ENCODE measurements around the gene MPPED1.

The MPPED1 gene

GRCh38 chr22:43533656-43534428 lies 122.0 kb downstream of the MPPED1 start:
- TF ChIP-seq, protein P1, sequence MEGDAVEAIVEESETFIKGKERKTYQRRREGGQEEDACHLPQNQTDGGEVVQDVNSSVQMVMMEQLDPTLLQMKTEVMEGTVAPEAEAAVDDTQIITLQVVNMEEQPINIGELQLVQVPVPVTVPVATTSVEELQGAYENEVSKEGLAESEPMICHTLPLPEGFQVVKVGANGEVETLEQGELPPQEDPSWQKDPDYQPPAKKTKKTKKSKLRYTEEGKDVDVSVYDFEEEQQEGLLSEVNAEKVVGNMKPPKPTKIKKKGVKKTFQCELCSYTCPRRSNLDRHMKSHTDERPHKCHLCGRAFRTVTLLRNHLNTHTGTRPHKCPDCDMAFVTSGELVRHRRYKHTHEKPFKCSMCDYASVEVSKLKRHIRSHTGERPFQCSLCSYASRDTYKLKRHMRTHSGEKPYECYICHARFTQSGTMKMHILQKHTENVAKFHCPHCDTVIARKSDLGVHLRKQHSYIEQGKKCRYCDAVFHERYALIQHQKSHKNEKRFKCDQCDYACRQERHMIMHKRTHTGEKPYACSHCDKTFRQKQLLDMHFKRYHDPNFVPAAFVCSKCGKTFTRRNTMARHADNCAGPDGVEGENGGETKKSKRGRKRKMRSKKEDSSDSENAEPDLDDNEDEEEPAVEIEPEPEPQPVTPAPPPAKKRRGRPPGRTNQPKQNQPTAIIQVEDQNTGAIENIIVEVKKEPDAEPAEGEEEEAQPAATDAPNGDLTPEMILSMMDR (IDR thresholded peaks at IDR 0.05; ENCODE audit: insufficient read depth, low read length, poor library complexity, severe bottlenecking), result no peak
- no peak for TF ChIP-seq EZH2phosphoT487 (conservative IDR thresholded peaks at IDR 0.05; ENCODE audit: low read length)
- Histone ChIP-seq H3K79me2 (ENCODE audit: insufficient read depth, low read length) (no peaks in the 10 kb centered on the region), H2AFZ (ENCODE audit: low read depth, low read length, severe bottlenecking) (no peak overlapping the region), H3K27ac (ENCODE audit: low read depth, low read length) (no peak overlapping the region), H3K9me2 (replicated peaks; ENCODE audit: insufficient read depth, low read length) (no peaks in the 10 kb centered on the region), H3K4me2 (ENCODE audit: low read depth, low read length, poor library complexity, severe bottlenecking) (no peak overlapping the region), H3K9ac (ENCODE audit: low read length) (no peak overlapping the region), H3K4me3 (ENCODE audit: insufficient read depth, low read length, poor library complexity, severe bottlenecking) (no peak overlapping the region), H3K9me3 (ENCODE audit: insufficient read depth, low read length) (no peaks in the 10 kb centered on the region), H3F3A (ENCODE audit: insufficient read depth) (no peaks in the 10 kb centered on the region), H3K36me3 (ENCODE audit: low read length) (no peaks in the 10 kb centered on the region), H4K20me1 (ENCODE audit: low read depth, low read length) (no peaks in the 10 kb centered on the region), H3K27me3 (ENCODE audit: low read length) (no peaks in the 10 kb centered on the region)

DNA sequence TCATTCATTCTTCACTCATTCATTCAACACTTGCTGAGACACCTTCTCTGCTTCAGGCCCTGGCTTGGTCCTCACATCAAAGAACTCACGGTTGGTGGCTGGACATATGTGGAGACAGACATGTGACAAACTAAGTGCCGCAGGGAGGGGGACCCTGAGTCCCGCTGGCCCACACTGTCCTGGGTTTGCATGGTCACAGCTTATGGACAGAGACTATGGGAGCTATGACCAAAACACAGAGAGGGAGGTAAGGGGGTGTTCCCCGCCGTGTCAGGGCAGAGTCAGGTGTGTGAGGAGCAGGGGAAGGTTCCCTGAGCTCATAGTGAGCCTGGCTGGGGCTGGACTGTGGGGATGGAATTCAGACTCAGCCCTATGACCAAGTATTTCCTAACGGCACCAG lies 123.1 kb downstream of the MPPED1 start:
- H3K36me3 ChIP-seq (ENCODE audit: low read length), result no peaks in the 10 kb centered on the region
- H3K27ac ChIP-seq (ENCODE audit: low read depth, low read length), result no peak overlapping the region
- H4K20me1 ChIP-seq (ENCODE audit: low read depth, low read length), result no peaks in the 10 kb centered on the region
- no peaks in the 10 kb centered on the region for H3K9me2 ChIP-seq (replicated peaks; ENCODE audit: insufficient read depth, low read length)
- no peaks in the 10 kb centered on the region for H3K9me3 ChIP-seq (ENCODE audit: insufficient read depth, low read length)
- H2AFZ ChIP-seq (ENCODE audit: low read depth, low read length, severe bottlenecking), result no peak overlapping the region
- no peak for TF ChIP-seq EZH2phosphoT487 (conservative IDR thresholded peaks at IDR 0.05; ENCODE audit: low read length)
- TF ChIP-seq, protein P1 (IDR thresholded peaks at IDR 0.05; ENCODE audit: insufficient read depth, low read length, poor library complexity, severe bottlenecking), result no peak
- H3K4me2 ChIP-seq (ENCODE audit: low read depth, low read length, poor library complexity, severe bottlenecking), result no peak overlapping the region
- H3K9ac ChIP-seq (ENCODE audit: low read length), result no peak overlapping the region
- no peaks in the 10 kb centered on the region for H3K27me3 ChIP-seq (ENCODE audit: low read length)
- H3K4me3 ChIP-seq (ENCODE audit: insufficient read depth, low read length, poor library complexity, severe bottlenecking), result no peak overlapping the region
- H3F3A ChIP-seq (ENCODE audit: insufficient read depth), result no peaks in the 10 kb centered on the region
- no peaks in the 10 kb centered on the region for H3K79me2 ChIP-seq (ENCODE audit: insufficient read depth, low read length)

GRCh38 chr22:43535336-43535735 lies 123.5 kb downstream of the MPPED1 start:
- TF ChIP-seq, protein P1 (IDR thresholded peaks at IDR 0.05; ENCODE audit: insufficient read depth, low read length, poor library complexity, severe bottlenecking), result no peak
- TF ChIP-seq EZH2phosphoT487 (conservative IDR thresholded peaks at IDR 0.05; ENCODE audit: low read length), result no peak
- no peaks in the 10 kb centered on the region for H3K36me3 ChIP-seq (ENCODE audit: low read length)
- H3K79me2 ChIP-seq (ENCODE audit: insufficient read depth, low read length), result no peaks in the 10 kb centered on the region
- no peaks in the 10 kb centered on the region for H4K20me1 ChIP-seq (ENCODE audit: low read depth, low read length)
- no peak overlapping the region for H3K27ac ChIP-seq (ENCODE audit: low read depth, low read length)
- H3K27me3 ChIP-seq (ENCODE audit: low read length), result no peaks in the 10 kb centered on the region
- no peaks in the 10 kb centered on the region for H3F3A ChIP-seq (ENCODE audit: insufficient read depth)
- H3K9me3 ChIP-seq (ENCODE audit: insufficient read depth, low read length), result no peaks in the 10 kb centered on the region
- no peaks in the 10 kb centered on the region for H3K9me2 ChIP-seq (replicated peaks; ENCODE audit: insufficient read depth, low read length)
- no peak overlapping the region for H2AFZ ChIP-seq (ENCODE audit: low read depth, low read length, severe bottlenecking)
- no peak overlapping the region for H3K4me3 ChIP-seq (ENCODE audit: insufficient read depth, low read length, poor library complexity, severe bottlenecking)
- H3K4me2 ChIP-seq (ENCODE audit: low read depth, low read length, poor library complexity, severe bottlenecking), result no peak overlapping the region
- no peak overlapping the region for H3K9ac ChIP-seq (ENCODE audit: low read length)

Data from SU-DHL-6 (cell line).